UCSD-AML1 (cell line): ENCODE results near the gene RELN.

Experiments
- DNase-seq: peaks from one replicate; lab custom pipeline; 2025; ENCODE audit not compliant: unreplicated experiment; lab: John Stamatoyannopoulos, UW

The RELN gene

GRCh38 chr7:103593691-103594090 is 395.8 kb downstream of the RELN start:
- no peak for DNase-seq

GRCh38 chr7:103592844-103593243 is 396.6 kb downstream of the RELN start:
- no peak for DNase-seq

- DNase-seq: no peak
Observed at GRCh38 chr7:103592187-103592586, 397.3 kb downstream of the RELN start.

GRCh38 chr7:103580031-103580430 is 409.4 kb downstream of the RELN start:
- no peak for DNase-seq

- no peak for DNase-seq
Observed at GRCh38 chr7:103577059-103577458, 412.4 kb downstream of the RELN start.

GRCh38 chr7:103576641-103577040 is 412.8 kb downstream of the RELN start:
- DNase-seq: no peak

- DNase-seq: no peak
Observed at GRCh38 chr7:103574576-103574975, 414.9 kb downstream of the RELN start.

- no peak for DNase-seq
Observed at GRCh38 chr7:103573479-103574058, 415.9 kb downstream of the RELN start.

GRCh38 chr7:103571586-103571985 is 417.9 kb downstream of the RELN start:
- DNase-seq: no peak

GRCh38 chr7:103569621-103570305 is 419.7 kb downstream of the RELN start:
- no peak for DNase-seq

- no peak for DNase-seq
Observed at GRCh38 chr7:103564416-103564815, 425.0 kb downstream of the RELN start.

- no peak for DNase-seq
Observed at GRCh38 chr7:103560136-103560535, 429.3 kb downstream of the RELN start.

- no peak for DNase-seq
Observed at GRCh38 chr7:103551016-103551415, 438.4 kb downstream of the RELN start.

GRCh38 chr7:103549786-103550185 is 439.7 kb downstream of the RELN start:
- no peak for DNase-seq

GRCh38 chr7:103547451-103548284 is 441.8 kb downstream of the RELN start:
- DNase-seq: no peak

GRCh38 chr7:103542470-103542869 is 447.0 kb downstream of the RELN start:
- DNase-seq: no peak

- DNase-seq: no peak
Observed at GRCh38 chr7:103541947-103542346, 447.5 kb downstream of the RELN start.

GRCh38 chr7:103541026-103541425 is 448.4 kb downstream of the RELN start:
- DNase-seq: no peak

- DNase-seq: no peak
Observed at GRCh38 chr7:103540338-103540737, 449.1 kb downstream of the RELN start.

GRCh38 chr7:103539875-103540274 is 449.6 kb downstream of the RELN start:
- DNase-seq: no peak

GRCh38 chr7:103538964-103539709 is 450.3 kb downstream of the RELN start:
- DNase-seq: no peak
